GM12875 (cell line): ENCODE results near the gene GALNT18.

ENCODE experiments used
- H3K4me3 ChIP-seq: one replicate; pipeline ENCODE4 v1.5.1; 2011; ENCODE audit warnings: low read depth, low read length, control low read depth
- CTCF ChIP-seq: IDR thresholded peaks from 2 replicates; pipeline ENCODE4 v1.5.1; 2011; ENCODE audit warnings: low read depth, mild to moderate bottlenecking, control low read depth, inconsistent platforms, low read length, moderate library complexity, borderline replicate concordance; ENCODE audit not compliant: insufficient read depth

Gene GALNT18

GRCh38 chr11:11306855-11307254 is 314.9 kb downstream of the GALNT18 start:
- TF ChIP-seq CTCF: no peak
- H3K4me3 ChIP-seq: no peak overlapping the region

GRCh38 chr11:11304550-11304949 is 317.3 kb downstream of the GALNT18 start:
- no peak overlapping the region for H3K4me3 ChIP-seq
- TF ChIP-seq CTCF: no peak

- TF ChIP-seq CTCF: no peak
- H3K4me3 ChIP-seq: no peak overlapping the region
Measured at GRCh38 chr11:11302565-11302964, 319.2 kb downstream of the GALNT18 start.

- TF ChIP-seq CTCF: no peak
- no peak overlapping the region for H3K4me3 ChIP-seq
Measured at GRCh38 chr11:11301212-11301611, 320.6 kb downstream of the GALNT18 start.

- TF ChIP-seq CTCF: no peak
Measured at GRCh38 chr11:11297578-11297977, 324.2 kb downstream of the GALNT18 start.

GRCh38 chr11:11296434-11296833 is 325.4 kb downstream of the GALNT18 start:
- no peak overlapping the region for H3K4me3 ChIP-seq
- no peak for TF ChIP-seq CTCF

More at GRCh38 chr11:11297578-11297977, 324.2 kb downstream of the GALNT18 start:
- no peak overlapping the region for H3K4me3 ChIP-seq

- no peak overlapping the region for H3K4me3 ChIP-seq
- no peak for TF ChIP-seq CTCF
Measured at GRCh38 chr11:11294551-11294855, 327.3 kb downstream of the GALNT18 start.
